Spleen (tissue), 11 donors: ENCODE measurements around the gene IL20RA. TPM values are rescaled to one million over a fixed set of nuclear protein-coding genes. Genes with fewer than 3 reads are reported as not detected.
"Not testable (repeated sequence)": the region's sequence is repeated elsewhere in the genome, so short reads cannot be mapped to it uniquely, and the experiment has no call there.

ENCODE experiments used
- DNase-seq: peaks from one replicate; pipeline ENCODE4 v3.0.0-alpha.2; 2020
- H3K27ac ChIP-seq, 8 donors: fragments of 200-600 bp; sonication (generic) in 7 of 8; 1 replicate in 4 of 8; 2 replicates in 4 of 8; pipeline versions ENCODE4 v1.5.0 to v1.8.0; 2016 to 2021; ENCODE audit warnings: inconsistent platforms in 4 of 8, mild to moderate bottlenecking in 4 of 8, moderate library complexity in 1 of 8
- H3K27me3 ChIP-seq, 7 donors: fragments of 200-600 bp; sonication (generic) in 6 of 7; replicated peaks in 1 of 7; 1 replicate in 4 of 7; 2 replicates in 3 of 7; pipeline versions ENCODE4 v1.5.0 to v1.8.0; 2016 to 2021; ENCODE audit warnings: inconsistent platforms in 3 of 7, mild to moderate bottlenecking in 1 of 7
- H3K36me3 ChIP-seq, 6 donors: fragments of 200-600 bp; sonication (generic) in 5 of 6; 1 replicate in 4 of 6; 2 replicates in 2 of 6; pipeline versions ENCODE4 v1.5.0 to v1.8.0; 2016 to 2021; ENCODE audit warnings: inconsistent platforms in 2 of 6
- H3K4me1 ChIP-seq, 6 donors: fragments of 200-600 bp; sonication (generic) in 5 of 6; 1 replicate in 3 of 6; 2 replicates in 3 of 6; pipeline versions ENCODE4 v1.5.0 to v1.8.0; 2016 to 2021; ENCODE audit warnings: inconsistent platforms in 3 of 6
- H3K4me3 ChIP-seq, 8 donors: fragments of 200-600 bp; sonication (generic) in 7 of 8; 1 replicate in 4 of 8; 2 replicates in 4 of 8; pipeline versions ENCODE4 v1.5.0 to v1.8.0; 2016 to 2021; ENCODE audit warnings: inconsistent platforms in 4 of 8, mild to moderate bottlenecking in 4 of 8, moderate library complexity in 2 of 8
- H3K9me3 ChIP-seq, 8 donors: fragments of 200-600 bp; sonication (generic) in 7 of 8; 1 replicate in 4 of 8; 2 replicates in 4 of 8; pipeline versions ENCODE4 v1.5.0 to v1.8.0; 2016 to 2021; ENCODE audit warnings: inconsistent platforms in 4 of 8
- POLR2A ChIP-seq, 3 donors: fragments of 450-650 bp; IDR thresholded peaks; one replicate each; pipeline ENCODE4 v1.5.1; 2017; ENCODE audit warnings: antibody characterized with exemption in 3 of 3, mild to moderate bottlenecking in 1 of 3
- POLR2AphosphoS5 ChIP-seq, 3 donors: sonication (generic); formaldehyde crosslinking; IDR thresholded peaks; one replicate each; pipeline ENCODE4 v1.5.1; 2017; ENCODE audit warnings: antibody characterized with exemption in 3 of 3
- WGBS, 5 donors: extraction: QIAGEN DNeasy Blood & Tissue Kit in 3 of 5; methylation state at CpG; one replicate each; pipeline versions ENCODE4 v1.1.5 to v1.1.7; 2013 to 2018; 5-methylcytosine and 5-hydroxymethylcytosine counted together
- intact Hi-C: fragments of 100-400 bp; cut with DNase I; formaldehyde crosslinking; loops from one replicate; pipeline ENCODE4 v1.15.0; 2023; ENCODE audit warnings: low total_unique reads
- polyA plus RNA-seq, 3 donors: library from polyadenylated mRNA; stranded (reverse); fragments of 200-250 nt; gene quantifications; one replicate each; pipeline ENCODE4 v1.2.1, GENCODE V29; 2013
- total RNA-seq, 7 donors: library from RNA; depleted of rRNA in 3 of 7; stranded (reverse); fragments of >200 nt in 3 of 7; fragmentation: NEBNext Ultra II Directional in 4 of 7; extraction: Animal tissue kit (Norgen Biotek cat#: 25700) in 4 of 7; gene quantifications; one replicate each; pipeline versions ENCODE4 v1.1.0 to v1.2.1, GENCODE V29; 2016 to 2021
- TF ChIP-seq, protein P1 (sequence below), 11 experiments: fragments of 200-600 bp in 7 of 11; fragments of 450-650 bp in 4 of 11; sonication (generic) in 4 of 11; IDR thresholded peaks in 8 of 11; conservative IDR thresholded peaks in 3 of 11; 1 replicate in 7 of 11; 2 replicates in 4 of 11; pipeline versions ENCODE4 v1.4.0 to v1.8.0; 2016 to 2021; ENCODE audit warnings: antibody characterized with exemption in 11 of 11, inconsistent platforms in 4 of 11, mild to moderate bottlenecking in 1 of 11
- donor health status: healthy with polysubstance abuse.
- donor health status: DM: no; HTN: no; CAD: no; lungs with moderate emphysema.
- donor health status: DM: no; HTN: no; CAD: no.
- donor health status: Bipolar disorder and iron deficiency.
- donor health status: healthy.
- donor health status: DM: no; HTN: no; CAD: no.
- donor health status: DM: yes; HTN: yes; CAD: no.

IL20RA gene
- total and polyA plus RNA-seq, 10 donors: 0.03 TPM; not detected in 9

DNA sequence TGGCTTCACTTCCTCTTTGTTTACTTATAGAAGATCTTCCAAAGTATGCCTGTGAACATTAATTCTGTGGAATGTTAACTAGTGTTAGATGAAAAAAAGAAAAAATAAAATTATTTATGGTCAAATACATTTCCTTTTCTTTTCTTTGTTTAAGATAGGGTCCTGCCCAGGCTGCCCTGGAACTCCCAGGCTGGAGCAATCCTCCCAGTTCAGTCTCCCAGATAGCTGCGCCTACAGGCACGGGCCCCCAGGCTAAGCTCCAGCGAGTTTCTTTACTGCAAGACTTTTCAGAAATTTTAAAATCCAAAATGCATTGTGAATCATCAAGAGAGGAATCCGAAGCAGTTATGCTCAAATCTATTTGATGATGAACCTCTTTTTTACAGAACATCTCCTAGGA is 39.3 kb upstream of the IL20RA start:
- H3K36me3 ChIP-seq: no peaks in the 10 kb centered on the region
- TF ChIP-seq POLR2AphosphoS5 (IDR thresholded peaks at IDR 0.05): no peak
- TF ChIP-seq, protein P1, sequence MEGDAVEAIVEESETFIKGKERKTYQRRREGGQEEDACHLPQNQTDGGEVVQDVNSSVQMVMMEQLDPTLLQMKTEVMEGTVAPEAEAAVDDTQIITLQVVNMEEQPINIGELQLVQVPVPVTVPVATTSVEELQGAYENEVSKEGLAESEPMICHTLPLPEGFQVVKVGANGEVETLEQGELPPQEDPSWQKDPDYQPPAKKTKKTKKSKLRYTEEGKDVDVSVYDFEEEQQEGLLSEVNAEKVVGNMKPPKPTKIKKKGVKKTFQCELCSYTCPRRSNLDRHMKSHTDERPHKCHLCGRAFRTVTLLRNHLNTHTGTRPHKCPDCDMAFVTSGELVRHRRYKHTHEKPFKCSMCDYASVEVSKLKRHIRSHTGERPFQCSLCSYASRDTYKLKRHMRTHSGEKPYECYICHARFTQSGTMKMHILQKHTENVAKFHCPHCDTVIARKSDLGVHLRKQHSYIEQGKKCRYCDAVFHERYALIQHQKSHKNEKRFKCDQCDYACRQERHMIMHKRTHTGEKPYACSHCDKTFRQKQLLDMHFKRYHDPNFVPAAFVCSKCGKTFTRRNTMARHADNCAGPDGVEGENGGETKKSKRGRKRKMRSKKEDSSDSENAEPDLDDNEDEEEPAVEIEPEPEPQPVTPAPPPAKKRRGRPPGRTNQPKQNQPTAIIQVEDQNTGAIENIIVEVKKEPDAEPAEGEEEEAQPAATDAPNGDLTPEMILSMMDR (IDR thresholded peaks at IDR 0.05 in 8 of 11, conservative IDR thresholded peaks at IDR 0.05 in 3 of 11): no peak
- TF ChIP-seq POLR2A (IDR thresholded peaks at IDR 0.05): no peak
- no peak for DNase-seq
- H3K27ac ChIP-seq: no peak overlapping the region
- H3K9me3 ChIP-seq: no peaks in the 10 kb centered on the region
- H3K4me3 ChIP-seq: no peak overlapping the region
- WGBS, 5 donors: 85 to 93% (median 91%) methylated on average over 4 of the region's 4 CpGs
- H3K4me1 ChIP-seq: peaks cover 0 to 7% (median 0%) of the 10 kb centered on the region in 6 donors
- no peaks in the 10 kb centered on the region for H3K27me3 ChIP-seq
- intact Hi-C loops: no loop called here

DNA sequence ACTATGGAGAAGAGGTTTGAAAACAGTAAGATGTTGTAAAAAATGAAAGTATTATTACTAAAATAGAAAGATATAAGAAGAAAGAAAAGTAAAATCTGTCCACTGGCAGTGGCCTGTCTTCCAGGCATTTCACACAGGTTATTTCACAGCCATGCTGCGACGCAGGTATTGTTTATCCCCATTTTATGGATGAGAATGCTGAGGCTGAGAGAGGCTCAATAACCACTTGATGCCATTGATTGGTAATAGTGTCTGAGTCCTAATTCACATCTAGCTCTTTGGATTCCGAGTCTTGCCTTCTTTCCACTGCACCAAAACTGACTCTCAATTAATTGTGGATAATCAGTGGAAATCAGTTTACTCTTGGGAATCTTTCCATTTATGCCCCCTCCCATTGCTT is 37.2 kb upstream of the IL20RA start:
- Histone ChIP-seq H3K27ac (no peak overlapping the region), H3K9me3 (no peaks in the 10 kb centered on the region), H3K4me3 (no peak overlapping the region), H3K4me1 (peaks cover 0 to 7% (median 0%) of the 10 kb centered on the region in 6 donors), H3K27me3 (no peaks in the 10 kb centered on the region), H3K36me3 (no peaks in the 10 kb centered on the region)
- intact Hi-C loops: no loop called here
- no peak for DNase-seq
- TF ChIP-seq, protein P1 (IDR thresholded peaks at IDR 0.05 in 8 of 11, conservative IDR thresholded peaks at IDR 0.05 in 3 of 11): no peak
- TF ChIP-seq POLR2A (IDR thresholded peaks at IDR 0.05): no peak
- TF ChIP-seq POLR2AphosphoS5 (IDR thresholded peaks at IDR 0.05): no peak
- WGBS, 5 donors: 82 to 96% (median 85%) methylated on average over 3 of the region's 3 CpGs

DNA sequence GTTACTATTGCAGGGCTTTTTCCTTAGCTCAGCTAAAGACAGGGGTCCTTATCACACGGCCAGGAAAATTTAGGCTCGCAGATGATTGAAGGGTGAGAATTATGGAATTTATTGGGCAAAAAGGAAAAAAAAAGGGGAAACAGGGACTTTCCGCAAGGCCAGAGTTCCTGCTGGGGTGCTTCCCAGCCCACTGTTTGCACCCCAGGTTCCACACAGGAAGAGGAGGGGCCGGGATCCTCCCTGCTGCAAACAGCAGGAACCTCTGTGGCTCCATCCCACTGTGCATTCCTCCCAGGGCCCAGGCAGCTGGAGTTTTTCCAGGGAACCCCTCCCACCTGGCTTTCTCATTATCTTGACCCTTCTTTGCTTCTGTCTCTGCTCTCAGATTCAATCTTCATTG is 35.9 kb upstream of the IL20RA start:
- H3K36me3 ChIP-seq: no peaks in the 10 kb centered on the region
- no peak overlapping the region for H3K4me3 ChIP-seq
- no peak for DNase-seq
- no peak for TF ChIP-seq POLR2A (IDR thresholded peaks at IDR 0.05)
- no peak for TF ChIP-seq POLR2AphosphoS5 (IDR thresholded peaks at IDR 0.05)
- TF ChIP-seq, protein P1 (IDR thresholded peaks at IDR 0.05 in 8 of 11, conservative IDR thresholded peaks at IDR 0.05 in 3 of 11): no peak
- no peak overlapping the region for H3K27ac ChIP-seq
- peaks cover 0 to 7% (median 0%) of the 10 kb centered on the region in 6 donors for H3K4me1 ChIP-seq
- H3K27me3 ChIP-seq: no peaks in the 10 kb centered on the region
- H3K9me3 ChIP-seq: no peaks in the 10 kb centered on the region
- 70 to 83% (median 79%) methylated on average over 4 of the region's 4 CpGs for WGBS, 5 donors
- intact Hi-C loops: no loop called here

DNA sequence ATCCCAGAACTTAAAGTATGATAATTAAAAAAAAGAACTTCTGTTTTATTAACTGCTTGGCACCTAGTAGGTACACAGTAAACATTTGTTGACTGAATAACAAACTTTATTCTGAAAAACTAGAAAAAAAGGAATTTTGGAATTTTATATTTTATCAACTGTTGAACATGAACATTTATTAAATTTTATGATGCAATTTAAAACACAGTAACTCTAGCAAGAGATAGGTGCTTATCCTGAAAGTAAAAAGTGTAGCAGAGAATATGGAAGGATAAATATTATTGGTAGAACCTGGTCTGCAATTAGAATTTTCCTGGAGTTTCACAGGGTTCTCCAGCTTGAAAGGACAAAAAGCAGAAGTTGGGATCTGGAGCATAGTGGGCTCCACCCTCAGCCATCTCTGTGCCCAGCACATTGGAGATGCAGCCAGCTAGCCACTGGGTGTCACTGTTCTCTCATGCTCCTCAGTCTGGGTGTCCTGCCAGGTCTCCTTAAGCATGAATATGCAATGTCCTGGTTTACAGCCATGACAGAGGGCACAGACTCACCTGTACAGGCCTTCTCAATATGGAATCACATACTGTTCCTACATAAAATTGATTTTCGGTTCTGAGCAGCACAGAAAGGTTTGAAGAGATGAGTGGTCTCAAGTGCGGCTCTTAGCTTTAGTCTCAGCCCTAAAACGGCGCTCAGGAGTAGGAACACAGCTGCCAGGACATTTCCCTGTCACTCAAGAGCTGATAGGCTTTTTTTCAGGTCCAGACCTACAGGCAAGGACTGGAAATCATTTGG is 31.7 kb upstream of the IL20RA start:
- H3K9me3 ChIP-seq: peaks cover 0 to 6% (median 4%) of the 10 kb centered on the region in 8 donors
- H3K36me3 ChIP-seq: no peaks in the 10 kb centered on the region
- no peaks in the 10 kb centered on the region for H3K27me3 ChIP-seq
- H3K4me3 ChIP-seq: no peak overlapping the region
- WGBS, 5 donors: 68 to 76% (median 72%) methylated on average over 4 of the region's 4 CpGs
- no peaks in the 10 kb centered on the region for H3K4me1 ChIP-seq
- H3K27ac ChIP-seq: no peak overlapping the region
- peak; percentile 87 for DNase-seq
- TF ChIP-seq POLR2A (IDR thresholded peaks at IDR 0.05): no peak
- TF ChIP-seq, protein P1 (IDR thresholded peaks at IDR 0.05 in 8 of 11, conservative IDR thresholded peaks at IDR 0.05 in 3 of 11): peak; percentile 32 to 85 (median 71)
- no peak for TF ChIP-seq POLR2AphosphoS5 (IDR thresholded peaks at IDR 0.05)
- intact Hi-C loops: no loop called here

DNA sequence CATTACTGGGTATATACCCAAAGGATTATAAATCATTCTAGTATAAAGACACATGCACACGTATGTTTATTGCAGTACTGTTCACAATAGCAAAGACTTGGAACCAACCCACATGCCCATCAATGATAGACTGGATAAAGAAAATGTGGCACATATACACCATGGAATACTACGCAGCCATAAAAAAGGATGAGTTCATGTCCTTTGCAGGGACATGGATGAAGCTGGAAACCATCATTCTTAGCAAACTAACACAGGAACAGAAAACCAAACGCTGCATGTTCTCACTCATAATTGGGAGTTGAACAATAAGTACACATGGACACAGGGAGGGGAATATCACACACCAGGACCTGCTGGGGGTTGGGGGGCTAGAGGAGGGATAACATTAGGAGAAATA is 31.0 kb upstream of the IL20RA start:
- H3K27me3 ChIP-seq, intact Hi-C loops, H3K4me1 ChIP-seq, H3K9me3 ChIP-seq, DNase-seq, H3K27ac ChIP-seq, H3K36me3 ChIP-seq, H3K4me3 ChIP-seq: not testable (repeated sequence)
- WGBS, 5 donors: 80 to 88% (median 85%) methylated on average over 3 of the region's 3 CpGs
